ENCODE measurements around the gene NEURL3. TPM values are rescaled to one million over a fixed set of nuclear protein-coding genes. Genes with fewer than 3 reads are reported as not detected.

The NEURL3 gene
- total RNA-seq, 1 donor from 2014 or later, result not detected

DNA sequence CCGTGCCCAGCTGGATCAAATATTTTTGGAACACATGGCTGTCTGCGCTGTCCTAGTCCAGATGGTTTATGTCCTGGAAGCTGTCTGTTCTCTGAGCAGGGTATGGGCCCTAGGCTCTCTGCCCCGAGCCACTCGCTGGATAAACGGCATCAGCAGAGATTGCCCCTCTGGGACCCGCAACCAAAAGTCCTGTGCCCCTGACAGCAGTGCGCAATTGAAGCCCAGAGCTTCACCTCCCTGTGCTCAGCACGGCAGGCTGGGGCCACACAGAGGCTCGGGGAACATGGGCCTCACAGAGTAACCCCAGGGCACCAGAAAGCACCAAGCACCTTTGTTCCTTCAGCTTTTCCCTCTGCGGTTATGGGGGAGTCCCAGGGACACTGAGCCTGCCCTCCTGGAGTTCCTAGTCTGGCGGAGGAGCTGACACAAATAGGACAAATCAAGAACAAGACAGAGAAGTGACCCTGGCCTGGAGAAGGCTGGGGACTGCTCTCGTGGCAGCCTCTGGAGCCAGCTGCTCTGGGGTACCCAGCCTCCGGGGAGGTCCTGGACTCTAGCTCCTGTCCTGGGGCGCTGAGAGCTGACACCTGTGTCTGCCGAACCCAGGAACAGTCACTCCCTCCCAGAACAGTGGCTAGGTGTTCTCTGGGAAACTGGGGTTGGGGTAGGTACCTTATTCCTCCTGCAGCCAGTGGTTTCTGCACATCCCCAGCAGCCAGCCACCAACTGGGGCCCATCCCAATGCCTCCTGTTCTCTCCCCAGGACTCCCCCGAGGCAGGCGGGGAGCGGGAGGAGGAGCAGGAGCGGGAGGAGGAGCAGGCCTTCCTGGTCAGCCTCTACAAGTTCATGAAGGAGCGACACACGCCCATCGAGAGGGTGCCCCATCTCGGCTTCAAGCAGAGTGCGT, 43.7 kb upstream of the NEURL3 start:
- H3K4me2 ChIP-seq, result no peak overlapping the region
- H2AFZ ChIP-seq (replicated peaks), result no peak overlapping the region
- no peak overlapping the region for H3K9ac ChIP-seq
- H4K20me1 ChIP-seq (ENCODE audit: low read depth), result no peaks in the 10 kb centered on the region
- H3K4me1 ChIP-seq, result no peaks in the 10 kb centered on the region
- Mint-ChIP-seq H3K9me3 (peaks cover 8% of the 10 kb centered on the region), H3K27me3 (ENCODE audit: insufficient read depth, low read depth) (peaks cover 2% of the 10 kb centered on the region), H3K36me3 (peaks cover 11% of the 10 kb centered on the region), H3K4me3 (no peak overlapping the region), H3K4me1 (no peaks in the 10 kb centered on the region), H3K27ac (no peak overlapping the region)
- no peaks in the 10 kb centered on the region for H3F3A ChIP-seq (ENCODE audit: low read depth)
- H3K9me3 ChIP-seq (ENCODE audit: low read depth), result no peaks in the 10 kb centered on the region
- DNase-seq (ENCODE audit: low spot score), result no peak
- H3K27ac ChIP-seq, result no peak overlapping the region
- no peaks in the 10 kb centered on the region for H3K36me3 ChIP-seq
- H3K4me3 ChIP-seq, result no peak overlapping the region
- TF ChIP-seq EZH2 (IDR thresholded peaks at IDR 0.05) (no peak), CTCF (IDR thresholded peaks at IDR 0.05) (no peak), EZH2phosphoT487 (IDR thresholded peaks at IDR 0.05) (no peak)
- no peaks in the 10 kb centered on the region for H3K27me3 ChIP-seq
- no peaks in the 10 kb centered on the region for H3K79me2 ChIP-seq (ENCODE audit: low read depth)

- no peak overlapping the region for H3K9ac ChIP-seq
- H3K4me3 ChIP-seq, result no peak overlapping the region
- H3K4me2 ChIP-seq, result no peak overlapping the region
- no peaks in the 10 kb centered on the region for H3K4me1 ChIP-seq
- no peak overlapping the region for H3K4me3 Mint-ChIP-seq
- peaks cover 8% of the 10 kb centered on the region for H3K9me3 Mint-ChIP-seq
- H2AFZ ChIP-seq (replicated peaks), result no peak overlapping the region
- H3K9me3 ChIP-seq (ENCODE audit: low read depth), result no peaks in the 10 kb centered on the region
- H3K79me2 ChIP-seq (ENCODE audit: low read depth), result no peaks in the 10 kb centered on the region
- no peaks in the 10 kb centered on the region for H3K27me3 Mint-ChIP-seq (ENCODE audit: insufficient read depth, low read depth)
- no peaks in the 10 kb centered on the region for H4K20me1 ChIP-seq (ENCODE audit: low read depth)
- H3F3A ChIP-seq (ENCODE audit: low read depth), result no peaks in the 10 kb centered on the region
- H3K27ac Mint-ChIP-seq, result no peak overlapping the region
- H3K27me3 ChIP-seq, result no peaks in the 10 kb centered on the region
- TF ChIP-seq EZH2phosphoT487 (IDR thresholded peaks at IDR 0.05), result no peak
- DNase-seq (ENCODE audit: low spot score), result no peak
- H3K4me1 Mint-ChIP-seq, result no peaks in the 10 kb centered on the region
- H3K36me3 ChIP-seq, result no peaks in the 10 kb centered on the region
- peaks cover 15% of the 10 kb centered on the region for H3K36me3 Mint-ChIP-seq
- no peak overlapping the region for H3K27ac ChIP-seq
Measured at GRCh38 chr2:96547731-96548171, 42.6 kb upstream of the NEURL3 start.

DNA sequence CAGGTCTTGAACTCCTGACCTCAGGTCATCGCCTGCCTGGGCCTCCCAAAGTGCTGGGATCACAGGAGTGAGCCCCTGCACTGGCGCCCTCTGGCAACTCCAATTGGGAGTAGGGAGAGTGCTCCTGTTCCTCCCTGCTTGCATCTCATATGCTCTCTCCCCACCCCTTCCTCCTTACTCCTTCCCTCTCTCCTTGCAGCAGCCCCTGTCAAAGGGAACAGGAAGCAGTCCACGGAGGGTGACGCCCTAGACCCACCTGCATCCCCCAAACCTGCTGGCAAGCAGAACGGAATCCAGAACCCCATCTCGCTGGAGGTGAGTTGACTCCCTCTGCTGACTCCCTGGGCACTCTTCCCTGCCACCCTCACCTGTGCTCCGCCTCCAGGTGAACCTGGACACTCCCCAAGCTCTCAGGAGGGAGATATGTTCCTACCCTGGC, 42.1 kb upstream of the NEURL3 start:
- Mint-ChIP-seq H3K27ac (no peak overlapping the region), H3K36me3 (peaks cover 15% of the 10 kb centered on the region), H3K4me1 (no peaks in the 10 kb centered on the region), H3K9me3 (peaks cover 8% of the 10 kb centered on the region), H3K27me3 (ENCODE audit: insufficient read depth, low read depth) (no peaks in the 10 kb centered on the region), H3K4me3 (no peak overlapping the region)
- peaks cover 4% of the 10 kb centered on the region for H3K27me3 ChIP-seq
- H3K9ac ChIP-seq, result no peak overlapping the region
- no peaks in the 10 kb centered on the region for H3F3A ChIP-seq (ENCODE audit: low read depth)
- H3K9me3 ChIP-seq (ENCODE audit: low read depth), result no peaks in the 10 kb centered on the region
- H4K20me1 ChIP-seq (ENCODE audit: low read depth), result no peaks in the 10 kb centered on the region
- no peaks in the 10 kb centered on the region for H3K79me2 ChIP-seq (ENCODE audit: low read depth)
- H3K4me3 ChIP-seq, result no peak overlapping the region
- peaks cover 2% of the 10 kb centered on the region for H3K4me1 ChIP-seq
- H3K36me3 ChIP-seq, result no peaks in the 10 kb centered on the region
- no peak overlapping the region for H3K27ac ChIP-seq
- no peak overlapping the region for H3K4me2 ChIP-seq
- no peak overlapping the region for H2AFZ ChIP-seq (replicated peaks)
- TF ChIP-seq CTCF (IDR thresholded peaks at IDR 0.05) (no peak), EZH2phosphoT487 (IDR thresholded peaks at IDR 0.05) (no peak), EZH2 (IDR thresholded peaks at IDR 0.05) (no peak)
- no peak for DNase-seq (ENCODE audit: low spot score)

DNA sequence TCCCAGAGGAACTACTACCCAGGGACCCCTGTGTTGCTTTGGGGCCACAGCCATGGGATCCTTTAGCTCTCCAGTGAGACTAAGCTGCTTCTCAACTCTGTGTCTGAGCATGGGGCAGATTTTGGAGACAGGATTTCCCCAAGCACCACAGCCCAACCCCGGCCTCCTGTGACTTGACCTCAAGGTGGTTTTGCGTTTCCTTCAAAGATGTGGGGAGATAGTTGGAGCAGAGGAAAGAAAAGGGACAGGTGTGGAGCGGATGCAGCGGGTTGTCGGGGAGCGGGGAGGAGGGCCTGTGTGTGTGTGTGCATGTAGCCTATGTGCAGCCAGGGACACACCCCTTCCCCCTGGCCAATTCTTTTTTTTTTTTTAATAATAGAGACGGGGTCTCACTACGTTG, 41.6 kb upstream of the NEURL3 start:
- peaks cover 2% of the 10 kb centered on the region for H3K27me3 Mint-ChIP-seq (ENCODE audit: insufficient read depth, low read depth)
- no peak for DNase-seq (ENCODE audit: low spot score)
- H3K4me3 Mint-ChIP-seq, result no peak overlapping the region
- no peaks in the 10 kb centered on the region for H3K4me1 Mint-ChIP-seq
- Histone ChIP-seq H3K27me3 (peaks cover 8% of the 10 kb centered on the region), H3K9me3 (ENCODE audit: low read depth) (no peaks in the 10 kb centered on the region), H3K27ac (no peak overlapping the region), H3K79me2 (ENCODE audit: low read depth) (no peaks in the 10 kb centered on the region), H3K36me3 (no peaks in the 10 kb centered on the region), H3K4me2 (no peak overlapping the region), H3K9ac (no peak overlapping the region), H3F3A (ENCODE audit: low read depth) (no peaks in the 10 kb centered on the region), H3K4me1 (peaks cover 6% of the 10 kb centered on the region), H2AFZ (replicated peaks) (no peak overlapping the region), H4K20me1 (ENCODE audit: low read depth) (no peaks in the 10 kb centered on the region), H3K4me3 (no peak overlapping the region)
- peaks cover 8% of the 10 kb centered on the region for H3K9me3 Mint-ChIP-seq
- H3K27ac Mint-ChIP-seq, result no peak overlapping the region
- H3K36me3 Mint-ChIP-seq, result peaks cover 15% of the 10 kb centered on the region
- TF ChIP-seq EZH2 (IDR thresholded peaks at IDR 0.05) (no peak), CTCF (IDR thresholded peaks at IDR 0.05) (no peak), EZH2phosphoT487 (IDR thresholded peaks at IDR 0.05) (no peak)
